Kidney (tissue), 14 donors: ENCODE data around the gene CDH12. TPM values are rescaled to one million over a fixed set of nuclear protein-coding genes. Genes with fewer than 3 reads are reported as not detected.

Experiments
- DNase-seq, 5 donors: peaks; one replicate each; pipeline ENCODE4 v3.0.0-alpha.2; 2013 to 2020
- FAIRE-seq: peaks from 2 replicates; lab custom pipeline; 2012; peaks lifted over from hg19 to GRCh38; lab: Jason Lieb, UNC
- H3K27ac ChIP-seq, 2 donors: one replicate each; pipeline ENCODE4 v1.7.0; 2013; ENCODE audit warnings: low read depth in 2 of 2, low read length in 2 of 2, inconsistent platforms in 1 of 2
- H3K27me3 ChIP-seq: one replicate; pipeline ENCODE4 v1.7.1; 2013; ENCODE audit warnings: low read length, inconsistent platforms; ENCODE audit not compliant: control insufficient read depth, insufficient read depth
- H3K36me3 ChIP-seq, 3 donors: one replicate each; pipeline versions ENCODE4 v1.7.0 to v1.7.1; 2013; ENCODE audit warnings: low read length in 3 of 3, control low read depth in 1 of 3, inconsistent platforms in 1 of 3; ENCODE audit not compliant: insufficient read depth in 3 of 3, control insufficient read depth in 2 of 3
- H3K4me1 ChIP-seq, 3 donors: one replicate each; pipeline versions ENCODE4 v1.7.0 to v1.7.1; 2013; ENCODE audit warnings: low read length in 3 of 3, inconsistent platforms in 1 of 3, low read depth in 1 of 3; ENCODE audit not compliant: control insufficient read depth in 2 of 3, insufficient read depth in 2 of 3
- H3K4me3 ChIP-seq, 3 donors: one replicate each; pipeline versions ENCODE4 v1.7.0 to v1.8.1; 2013; ENCODE audit warnings: low read length in 3 of 3, control low read depth in 1 of 3, inconsistent platforms in 1 of 3
- H3K9ac ChIP-seq, 3 donors: one replicate each; pipeline versions ENCODE4 v1.7.0 to v1.7.1; 2013; ENCODE audit warnings: low read length in 3 of 3, control low read depth in 1 of 3, inconsistent platforms in 1 of 3
- H3K9me3 ChIP-seq, 3 donors: one replicate each; pipeline versions ENCODE4 v1.7.0 to v1.7.1; 2013; ENCODE audit warnings: low read length in 3 of 3, control low read depth in 1 of 3, inconsistent platforms in 1 of 3; ENCODE audit not compliant: control insufficient read depth in 2 of 3, insufficient read depth in 1 of 3
- CTCF ChIP-seq: IDR thresholded peaks from 3 replicates; pipeline ENCODE4 v1.5.1; 2012; ENCODE audit warnings: mild to moderate bottlenecking, moderate library complexity, borderline replicate concordance; ENCODE audit not compliant: insufficient read depth; ENCODE audit errors: extremely low read depth
- intact Hi-C: fragments of 100-400 bp; cut with DNase I; formaldehyde crosslinking; loops from one replicate; pipeline ENCODE4 v1.11.1; 2022
- polyA plus RNA-seq: library from polyadenylated mRNA; stranded (reverse); fragments of 350-450 nt; fragmentation: Illumina TruSeq; extraction: RNeasy Lipid Tissue Mini Kit (QIAGEN cat#74804); gene quantifications from one replicate; pipeline ENCODE4 v1.2.3, GENCODE V29; 2014; ENCODE audit warnings: low read depth, low replicate concordance; ENCODE audit not compliant: insufficient read depth
- total RNA-seq: library from RNA; stranded (reverse); fragmentation: NEBNext Ultra II Directional; extraction: Animal tissue kit (Norgen Biotek cat#: 25700); gene quantifications from one replicate; pipeline ENCODE4 v1.2.1, GENCODE V29; 2021
- donor health status: control.
- donor health status: control.
- donor health status: control.
- donor health status: control.
- donor health status: control.
- donor health status: DM: yes; HTN: yes; CAD: no.
- donor health status: Normal renal cell carcinoma (clear cell type).

Gene CDH12
- total and polyA plus RNA-seq, 2 donors from 2014 or later, result 0.17 TPM; not detected in 1

GRCh38 chr5:22728610-22729009, 124.5 kb downstream of the CDH12 start:
- H3K27ac ChIP-seq, result no peak overlapping the region
- intact Hi-C loops, result no loop called here
- H3K27me3 ChIP-seq, result no peaks in the 10 kb centered on the region
- no peaks in the 10 kb centered on the region for H3K9me3 ChIP-seq
- FAIRE-seq, result no peak
- H3K4me3 ChIP-seq, result no peak overlapping the region
- H3K4me1 ChIP-seq, result no peaks in the 10 kb centered on the region
- H3K9ac ChIP-seq, result no peak overlapping the region
- no peaks in the 10 kb centered on the region for H3K36me3 ChIP-seq
- no peak for TF ChIP-seq CTCF
- no peak for DNase-seq

DNA sequence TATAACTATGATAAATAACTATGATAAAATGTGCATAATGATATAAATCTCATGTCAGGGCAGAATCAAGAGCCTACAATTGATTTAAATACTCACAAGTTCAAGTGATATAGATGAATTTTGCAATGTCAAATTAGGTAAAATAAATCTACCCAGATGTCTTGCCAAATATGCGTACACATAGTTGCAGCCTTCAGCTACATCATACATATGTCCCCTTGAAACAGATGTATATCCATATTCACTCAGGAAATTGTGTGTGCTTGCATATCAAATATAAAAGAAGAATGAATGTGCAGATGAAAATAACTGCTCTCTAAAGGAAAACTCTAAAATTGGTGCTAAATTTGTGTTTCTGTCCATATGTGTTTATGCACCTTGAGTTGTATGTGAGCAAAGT, 130.7 kb downstream of the CDH12 start:
- DNase-seq (no peak), FAIRE-seq (no peak)
- Histone ChIP-seq H3K9ac (no peak overlapping the region), H3K4me3 (no peak overlapping the region), H3K27me3 (no peaks in the 10 kb centered on the region), H3K36me3 (no peaks in the 10 kb centered on the region), H3K4me1 (no peaks in the 10 kb centered on the region), H3K9me3 (peaks cover 0 to 7% (median 0%) of the 10 kb centered on the region in 3 donors), H3K27ac (no peak overlapping the region)
- intact Hi-C loops, result no loop called here
- no peak for TF ChIP-seq CTCF

- Histone ChIP-seq H3K9me3 (peaks cover 0 to 7% (median 0%) of the 10 kb centered on the region in 3 donors), H3K27ac (no peak overlapping the region), H3K36me3 (no peaks in the 10 kb centered on the region), H3K4me1 (no peaks in the 10 kb centered on the region), H3K4me3 (no peak overlapping the region), H3K27me3 (no peaks in the 10 kb centered on the region), H3K9ac (no peak overlapping the region)
- no peak for DNase-seq
- no peak for TF ChIP-seq CTCF
- no peak for FAIRE-seq
- intact Hi-C loops, result no loop called here
Observed at GRCh38 chr5:22722056-22722455, 131.1 kb downstream of the CDH12 start.

DNA sequence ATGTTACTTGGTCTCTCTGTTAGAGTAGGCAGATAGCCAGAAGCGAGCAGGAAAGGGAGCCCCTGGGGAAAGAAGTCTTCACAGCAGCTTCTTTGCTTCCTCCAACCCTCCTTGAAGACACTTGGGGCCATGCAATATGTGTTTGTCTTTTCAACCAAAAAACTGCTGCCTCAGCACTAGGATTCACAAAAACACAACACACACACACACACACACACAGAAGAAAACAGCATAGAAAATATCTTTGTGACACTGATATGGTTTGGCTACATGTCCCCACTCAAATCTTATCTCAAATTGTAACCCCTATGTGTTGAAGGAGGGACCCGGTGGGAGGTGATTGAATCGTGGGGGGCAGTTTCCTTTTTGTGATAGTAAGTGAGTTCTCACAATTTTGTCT, 133.3 kb downstream of the CDH12 start:
- no peak overlapping the region for H3K27ac ChIP-seq
- no peak for TF ChIP-seq CTCF
- no peaks in the 10 kb centered on the region for H3K36me3 ChIP-seq
- no peak overlapping the region for H3K9ac ChIP-seq
- H3K4me3 ChIP-seq, result no peak overlapping the region
- H3K9me3 ChIP-seq, result peaks cover 0 to 7% (median 0%) of the 10 kb centered on the region in 3 donors
- no peaks in the 10 kb centered on the region for H3K4me1 ChIP-seq
- no peak for FAIRE-seq
- intact Hi-C loops, result no loop called here
- no peak for DNase-seq
- no peaks in the 10 kb centered on the region for H3K27me3 ChIP-seq
